Astrocyte of the cerebellum (primary cell): Measurements from ENCODE around the gene SMIM44.
"Not testable (repeated sequence)": the region's sequence is repeated elsewhere in the genome, so short reads cannot be mapped to it uniquely, and the experiment has no call there.

ENCODE experiments used
- DNase-seq: peaks from one replicate; pipeline ENCODE4 v3.0.0-alpha.2; 2011; ENCODE audit warnings: low read depth
- H3K4me3 ChIP-seq: 2 replicates; pipeline ENCODE4 v1.5.1; 2011; ENCODE audit warnings: mild to moderate bottlenecking, low read depth, low read length, moderate library complexity
- CTCF ChIP-seq: IDR thresholded peaks from 2 replicates; pipeline ENCODE4 v1.5.1; 2012; ENCODE audit warnings: low read length, low read depth, moderate library complexity, mild to moderate bottlenecking; ENCODE audit errors: missing control alignments
- in situ Hi-C: cut with HindIII; loops from 2 replicates; pipeline ENCODE4 v1.10.0; 2017; ENCODE audit warnings: low sequenced_read_pairs

Gene SMIM44

DNA sequence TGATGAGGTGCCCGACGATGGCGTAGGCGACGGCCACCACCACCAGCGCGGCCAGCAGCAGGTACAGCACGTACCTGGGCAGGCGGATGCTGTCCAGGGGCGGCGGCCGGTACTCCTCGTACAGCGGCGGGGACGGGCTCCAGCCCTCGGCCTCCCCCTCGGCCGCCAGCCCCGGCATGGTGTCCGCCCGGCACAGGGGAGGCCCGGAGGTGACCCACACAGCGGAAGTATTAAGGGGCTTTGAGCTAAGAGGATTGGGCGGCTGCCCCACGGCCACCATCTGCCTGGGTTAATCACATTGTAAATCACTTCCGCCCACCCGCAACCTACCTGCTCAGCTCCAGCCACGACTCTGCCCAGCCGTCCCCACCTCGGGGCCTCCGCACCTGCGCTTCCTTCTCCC lies at the start of gene SMIM44:
Gene SMIM44 (minus strand): TSS at position 216 of the 403 bp plus-strand sequence. CDS start 38 bp downstream, at position 178.
- H3K4me3 ChIP-seq, result no peak within 1 kb of the TSS
- TF ChIP-seq CTCF, result no peak
- in situ Hi-C loops, result no loop called here
- DNase-seq, result no peak

- H3K4me3 ChIP-seq, result no peak overlapping the region
- no peak for DNase-seq
- TF ChIP-seq CTCF, result no peak
- in situ Hi-C loops, result no loop called here
These were observed 49.8 kb upstream of the SMIM44 start for GRCh38 chr19:3533033-3533432.

DNA sequence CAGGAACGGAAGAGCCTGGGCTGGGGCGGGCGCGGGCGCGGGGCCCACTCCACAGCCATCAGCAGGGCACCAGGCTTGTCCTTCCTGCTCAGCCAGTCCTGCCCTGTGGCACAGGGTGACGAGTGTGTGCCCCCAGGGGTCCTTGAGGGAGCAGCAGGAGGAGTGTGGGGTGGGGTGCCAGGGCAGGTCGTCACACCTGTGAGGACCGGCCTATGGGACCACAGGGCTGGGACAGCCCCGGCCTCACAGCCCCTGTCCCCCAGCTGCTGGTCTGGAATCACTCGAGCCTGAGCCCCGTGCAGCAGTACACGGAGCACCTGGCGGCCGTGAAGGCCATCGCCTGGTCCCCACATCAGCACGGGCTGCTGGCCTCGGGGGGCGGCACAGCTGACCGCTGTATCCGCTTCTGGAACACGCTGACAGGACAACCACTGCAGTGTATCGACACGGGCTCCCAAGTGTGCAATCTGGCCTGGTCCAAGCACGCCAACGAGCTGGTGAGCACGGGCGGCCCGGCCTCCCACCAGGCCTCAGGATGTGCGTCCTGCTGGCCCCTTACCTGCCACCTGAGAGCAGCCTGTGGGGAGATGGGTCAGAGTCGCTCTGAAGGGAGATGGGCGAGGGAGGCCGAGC lies 49.0 kb upstream of the SMIM44 start:
- TF ChIP-seq CTCF, result no peak
- H3K4me3 ChIP-seq, result no peak overlapping the region
- DNase-seq, result no peak
- in situ Hi-C loops, result no loop called here

GRCh38 chr19:3531716-3532115 lies 48.5 kb upstream of the SMIM44 start:
- in situ Hi-C loops, result no loop called here
- no peak for TF ChIP-seq CTCF
- DNase-seq, result no peak
- no peak overlapping the region for H3K4me3 ChIP-seq

DNA sequence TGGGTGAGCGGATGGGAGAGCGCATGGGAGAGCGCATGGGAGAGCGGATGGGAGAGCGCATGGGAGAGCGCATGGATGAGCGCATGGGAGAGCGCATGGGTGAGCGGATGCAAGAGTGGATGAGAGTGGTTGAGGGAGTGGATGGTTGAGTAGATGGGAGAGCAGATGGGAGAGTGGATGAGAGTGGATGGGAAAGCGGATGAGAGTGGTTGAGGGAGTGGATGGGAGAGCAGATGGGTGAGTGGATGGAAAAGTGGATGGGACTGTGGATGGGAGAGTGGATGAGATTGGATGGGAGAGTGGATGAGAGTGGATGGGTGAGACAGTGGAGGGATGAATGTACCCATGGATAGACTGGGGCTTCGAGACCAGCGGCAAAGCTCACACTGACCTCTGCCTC lies 47.1 kb upstream of the SMIM44 start:
- no peak for TF ChIP-seq CTCF
- no peak for DNase-seq
- in situ Hi-C loops, result no loop called here
- H3K4me3 ChIP-seq, result no peak overlapping the region

DNA sequence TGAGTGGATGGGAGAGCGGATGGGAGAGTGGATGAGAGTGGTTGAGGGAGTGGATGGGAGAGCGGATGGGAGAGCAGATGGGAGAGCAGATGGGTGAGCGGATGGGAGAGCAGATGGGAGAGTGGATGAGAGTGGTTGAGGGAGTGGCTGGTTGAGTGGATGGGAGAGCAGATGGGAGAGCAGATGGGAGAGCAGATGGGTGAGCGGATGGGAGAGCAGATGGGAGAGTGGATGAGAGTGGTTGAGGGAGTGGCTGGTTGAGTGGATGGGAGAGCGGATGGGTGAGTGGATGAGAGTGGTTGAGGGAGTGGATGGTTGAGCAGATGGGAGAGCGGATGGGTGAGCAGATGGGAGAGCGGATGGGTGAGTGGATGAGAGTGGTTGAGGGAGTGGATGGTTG lies 46.1 kb upstream of the SMIM44 start:
- DNase-seq, H3K4me3 ChIP-seq, in situ Hi-C loops: not testable (repeated sequence)

GRCh38 chr19:3528539-3529211 lies 45.4 kb upstream of the SMIM44 start:
- no peak for TF ChIP-seq CTCF
- DNase-seq, result no peak
- no peak overlapping the region for H3K4me3 ChIP-seq
- in situ Hi-C loops, result no loop called here
